Large intestine (tissue), 12 donors: Measurements from ENCODE around the gene GSTM2. TPM values are rescaled to one million over a fixed set of nuclear protein-coding genes. Genes with fewer than 3 reads are reported as not detected.

Experiments
- DNase-seq, 2 donors: peaks; one replicate each; pipeline versions ENCODE4 v3.0.0 to v3.0.0-alpha.2; 2013
- H3K27ac ChIP-seq: one replicate; pipeline ENCODE4 v1.5.1; 2013; ENCODE audit warnings: low read length
- H3K27me3 ChIP-seq: 2 replicates; pipeline ENCODE4 v1.6.1; 2013; ENCODE audit warnings: low read length; ENCODE audit not compliant: control insufficient read depth, insufficient read depth
- H3K36me3 ChIP-seq: 2 replicates; pipeline ENCODE4 v1.6.1; 2013; ENCODE audit warnings: low read length; ENCODE audit not compliant: control insufficient read depth, insufficient read depth
- H3K4me1 ChIP-seq: one replicate; pipeline ENCODE4 v1.6.1; 2013; ENCODE audit warnings: low read length; ENCODE audit not compliant: control insufficient read depth, insufficient read depth
- H3K4me3 ChIP-seq: one replicate; pipeline ENCODE4 v1.5.1; 2013; ENCODE audit warnings: low read length
- H3K9me3 ChIP-seq: one replicate; pipeline ENCODE4 v1.6.1; 2013; ENCODE audit warnings: mild to moderate bottlenecking, low read depth, low read length, moderate library complexity; ENCODE audit not compliant: control insufficient read depth
- WGBS: methylation state at CpG from one replicate; pipeline ENCODE4 v1.1.5; 2013; ENCODE audit warnings: low lambda C conversion rate; ENCODE audit not compliant: insufficient coverage; 5-methylcytosine and 5-hydroxymethylcytosine counted together
- long read RNA-seq, 11 donors: transcript quantifications; one replicate each; lab custom pipeline, GENCODE V29; 2026
- polyA plus RNA-seq: library from polyadenylated mRNA; unstranded; fragments of 120-200 nt; gene quantifications from one replicate; pipeline ENCODE4 v1.2.1, GENCODE V29; 2013

The GSTM2 gene
- 197 TPM for polyA plus RNA-seq
- long read RNA-seq, donor 1, transcript GSTM2-201 (8 exons, 1,157 nt), result major isoform, 6 of 12 reads
- long read RNA-seq, donor 1, transcript GSTM2-211 (5 exons, 943 nt), result minor isoform, 5 of 12 reads
- long read RNA-seq, donor 1, partial matches to known transcripts, result 0 of 12 reads
- long read RNA-seq, donor 1, other reads (novel, unspliced or antisense), result 0 of 12 reads
- long read RNA-seq, donor 2, transcript GSTM2-201 (8 exons, 1,157 nt), result major isoform, 10 of 29 reads
- long read RNA-seq, donor 2, partial matches to known transcripts, result 5 of 29 reads
- long read RNA-seq, donor 2, other reads (novel, unspliced or antisense), result 5 of 29 reads
- long read RNA-seq, donor 3, result 0 reads
- long read RNA-seq, donor 4, partial matches to known transcripts, result 0 of 4 reads
- long read RNA-seq, donor 4, other reads (novel, unspliced or antisense), result 0 of 4 reads
- long read RNA-seq, donor 5, transcript GSTM2-201 (8 exons, 1,157 nt), result major isoform, 5 of 8 reads
- long read RNA-seq, donor 5, partial matches to known transcripts, result 0 of 8 reads
- long read RNA-seq, donor 5, other reads (novel, unspliced or antisense), result 0 of 8 reads
- long read RNA-seq, donor 6, full-length matches to known transcripts, result 21 of 21 reads
- long read RNA-seq, donor 6, partial matches to known transcripts, result 0 of 21 reads
- long read RNA-seq, donor 6, other reads (novel, unspliced or antisense), result 0 of 21 reads
- long read RNA-seq, donor 7, full-length matches to known transcripts, result 26 of 26 reads
- long read RNA-seq, donor 7, partial matches to known transcripts, result 0 of 26 reads
- long read RNA-seq, donor 7, other reads (novel, unspliced or antisense), result 0 of 26 reads
- long read RNA-seq, donor 8, full-length matches to known transcripts, result 44 of 56 reads
- long read RNA-seq, donor 8, partial matches to known transcripts, result 6 of 56 reads
- long read RNA-seq, donor 8, other reads (novel, unspliced or antisense), result 6 of 56 reads
- long read RNA-seq, donor 9, full-length matches to known transcripts, result 44 of 72 reads
- long read RNA-seq, donor 9, partial matches to known transcripts, result 15 of 72 reads
- long read RNA-seq, donor 9, other reads (novel, unspliced or antisense), result 13 of 72 reads
- long read RNA-seq, donor 10, transcript GSTM2-213 (3 exons, 1,168 nt), result minor isoform, 6 of 26 reads
- long read RNA-seq, donor 10, transcript GSTM2-201 (8 exons, 1,157 nt), result major isoform, 10 of 26 reads
- long read RNA-seq, donor 10, transcript GSTM2-211 (5 exons, 943 nt), result minor isoform, 8 of 26 reads
- long read RNA-seq, donor 10, partial matches to known transcripts, result 0 of 26 reads
- long read RNA-seq, donor 10, other reads (novel, unspliced or antisense), result 0 of 26 reads
- long read RNA-seq, donor 11, full-length matches to known transcripts, result 31 of 31 reads
- long read RNA-seq, donor 11, partial matches to known transcripts, result 0 of 31 reads
- long read RNA-seq, donor 11, other reads (novel, unspliced or antisense), result 0 of 31 reads

- H3K27ac ChIP-seq, result peak within 1 kb of the TSS; percentile 11
- WGBS, result no CpG with 5 or more reads among the region's 22 CpGs
- peak within 1 kb of the TSS; percentile 55 for H3K4me3 ChIP-seq
- peak; percentile 93 to 96 for DNase-seq
- H3K36me3 ChIP-seq, result peaks cover 22% of the 10 kb centered on the region
- H3K9me3 ChIP-seq, result no peaks in the 10 kb centered on the region
- no peaks in the 10 kb centered on the region for H3K27me3 ChIP-seq
- H3K4me1 ChIP-seq, result peaks cover 2% of the 10 kb centered on the region
Observed at GRCh38 chr1:109667452-109668122, at the start of gene GSTM2. TSS of gene GSTM2 (plus strand) at chr1:109668057. CDS start at chr1:109668116, 59 bp downstream.

GRCh38 chr1:109618661-109619575 lies 48.9 kb upstream of the GSTM2 start:
- Histone ChIP-seq H3K27me3 (no peaks in the 10 kb centered on the region), H3K4me1 (peaks cover 29% of the 10 kb centered on the region), H3K4me3 (peak overlapping the region; percentile 77), H3K36me3 (no peaks in the 10 kb centered on the region), H3K27ac (peak overlapping the region; percentile 43), H3K9me3 (no peaks in the 10 kb centered on the region)
- peak; percentile 31 to 78 for DNase-seq
- 8% methylated on average over 2 of the region's 9 CpGs for WGBS

- peak within 1 kb of the TSS; percentile 77 for H3K4me3 ChIP-seq
- H3K36me3 ChIP-seq, result no peaks in the 10 kb centered on the region
- H3K4me1 ChIP-seq, result peaks cover 35% of the 10 kb centered on the region
- 0% methylated on average over 3 of the region's 47 CpGs for WGBS
- H3K9me3 ChIP-seq, result no peaks in the 10 kb centered on the region
- peak within 1 kb of the TSS; percentile 68 for H3K27ac ChIP-seq
- H3K27me3 ChIP-seq, result no peaks in the 10 kb centered on the region
- peak; percentile 72 to 85 for DNase-seq
Observed at GRCh38 chr1:109619576-109620400, 48.1 kb upstream of the GSTM2 start, which contains the start of the genes AMPD2 and GNAT2. TSS of gene AMPD2 (plus strand) at chr1:109619837. CDS start at chr1:109621176, 1,339 bp downstream. TSS of gene GNAT2 (minus strand) at chr1:109619616. CDS start at chr1:109612870, 6,746 bp downstream.

- WGBS, result no CpG with 5 or more reads among the region's 9 CpGs
- DNase-seq, result peak; percentile 23 to 61
- Histone ChIP-seq H3K27me3 (no peaks in the 10 kb centered on the region), H3K27ac (peak overlapping the region; percentile 68), H3K9me3 (no peaks in the 10 kb centered on the region), H3K4me1 (peaks cover 35% of the 10 kb centered on the region), H3K4me3 (peak overlapping the region; percentile 77), H3K36me3 (peaks cover 2% of the 10 kb centered on the region)
Observed at GRCh38 chr1:109620401-109620791, 47.5 kb upstream of the GSTM2 start.

- no peaks in the 10 kb centered on the region for H3K9me3 ChIP-seq
- peak overlapping the region; percentile 77 for H3K4me3 ChIP-seq
- peaks cover 35% of the 10 kb centered on the region for H3K4me1 ChIP-seq
- H3K27me3 ChIP-seq, result no peaks in the 10 kb centered on the region
- H3K27ac ChIP-seq, result peak overlapping the region; percentile 68
- no CpG with 5 or more reads among the region's 18 CpGs for WGBS
- H3K36me3 ChIP-seq, result peaks cover 3% of the 10 kb centered on the region
- peak; percentile 91 to 93 for DNase-seq
Observed at GRCh38 chr1:109620841-109621286, 47.0 kb upstream of the GSTM2 start.

GRCh38 chr1:109621379-109622136 lies 46.3 kb upstream of the GSTM2 start:
- 30% methylated on average over 2 of the region's 13 CpGs for WGBS
- Histone ChIP-seq H3K4me1 (peaks cover 35% of the 10 kb centered on the region), H3K9me3 (no peaks in the 10 kb centered on the region), H3K4me3 (peak overlapping the region; percentile 77), H3K27ac (no peak overlapping the region), H3K36me3 (peaks cover 8% of the 10 kb centered on the region), H3K27me3 (no peaks in the 10 kb centered on the region)
- no peak for DNase-seq

- Histone ChIP-seq H3K27ac (no peak overlapping the region), H3K36me3 (peaks cover 16% of the 10 kb centered on the region), H3K4me3 (no peak overlapping the region), H3K27me3 (no peaks in the 10 kb centered on the region), H3K4me1 (peaks cover 35% of the 10 kb centered on the region), H3K9me3 (no peaks in the 10 kb centered on the region)
- no CpG with 5 or more reads among the region's 11 CpGs for WGBS
- no peak for DNase-seq
Observed at GRCh38 chr1:109622137-109622892, 45.5 kb upstream of the GSTM2 start.
